HepG2 (cell line): ENCODE results near the gene SIRT7. TPM values are rescaled to one million over a fixed set of nuclear protein-coding genes. Genes with fewer than 3 reads are reported as not detected.

Source experiments
- FIP1L1 ChIP-seq: fragments of 200-400 bp; formaldehyde crosslinking; IDR thresholded peaks from 2 replicates; pipeline ENCODE4 v1.6.1; 2018; ENCODE audit warnings: low read depth, mild to moderate bottlenecking, low read length, moderate library complexity, borderline replicate concordance; ENCODE audit not compliant: insufficient read depth
- GZF1 ChIP-seq: sonication (generic); formaldehyde crosslinking; IDR thresholded peaks from 2 replicates; pipeline ENCODE4 v1.5.1; 2020; ENCODE audit warnings: mild to moderate bottlenecking, missing genetic modification reagents
- HNRNPH1 ChIP-seq: fragments of 200-400 bp; formaldehyde crosslinking; optimal IDR thresholded peaks from 2 replicates; pipeline ENCODE3; 2017; ENCODE audit warnings: mild to moderate bottlenecking, low read depth, low read length
- JARID2 ChIP-seq: sonication (generic); formaldehyde crosslinking; IDR thresholded peaks from 2 replicates; pipeline ENCODE4 v1.8.1; 2023; ENCODE audit warnings: missing genetic modification reagents, inconsistent platforms; ENCODE audit not compliant: insufficient replicate concordance
- KAT8 ChIP-seq: IDR thresholded peaks from 2 replicates; pipeline ENCODE4 v1.6.1; 2016; ENCODE audit warnings: missing genetic modification reagents, missing compliant biosample characterization
- MED13 ChIP-seq: sonication (generic); formaldehyde crosslinking; IDR thresholded peaks from 2 replicates; pipeline ENCODE4 v1.5.0; 2020; ENCODE audit warnings: missing genetic modification reagents
- NRL ChIP-seq: sonication (generic); formaldehyde crosslinking; IDR thresholded peaks from 2 replicates; pipeline ENCODE4 v1.5.0; 2020; ENCODE audit warnings: missing genetic modification reagents, mild to moderate bottlenecking, moderate library complexity, borderline replicate concordance
- PCBP1 ChIP-seq: fragments of 200-400 bp; formaldehyde crosslinking; IDR thresholded peaks from 2 replicates; pipeline ENCODE4 v1.6.1; 2017; ENCODE audit warnings: mild to moderate bottlenecking, low read depth, low read length, borderline replicate concordance
- POLR2G ChIP-seq: fragments of 200-400 bp; formaldehyde crosslinking; IDR thresholded peaks from 2 replicates; pipeline ENCODE4 v1.6.1; 2018; ENCODE audit warnings: mild to moderate bottlenecking, low read depth, low read length, moderate library complexity
- SP1 ChIP-seq, 2 experiments: fragments of 450-650 bp in 1 of 2; sonication (generic) in 1 of 2; formaldehyde crosslinking in 1 of 2; IDR thresholded peaks; 2 replicates each; pipeline versions ENCODE4 v1.4.0 to v1.6.1; 2016 to 2020; ENCODE audit warnings: missing genetic modification reagents in 1 of 2
- TAF15 ChIP-seq: fragments of 200-400 bp; formaldehyde crosslinking; IDR thresholded peaks from one replicate; pipeline ENCODE4 v1.6.1; 2018; ENCODE audit warnings: mild to moderate bottlenecking, low read depth, low read length; ENCODE audit not compliant: poor library complexity, severe bottlenecking
- TBX2 ChIP-seq: sonication (generic); formaldehyde crosslinking; IDR thresholded peaks from 2 replicates; pipeline ENCODE4 v1.5.0; 2020; ENCODE audit warnings: missing genetic modification reagents, mild to moderate bottlenecking, borderline replicate concordance
- TEAD3 ChIP-seq: optimal IDR thresholded peaks from 2 replicates; pipeline ENCODE3; 2016; ENCODE audit warnings: borderline replicate concordance
- ZFP36L1 ChIP-seq: sonication (generic); formaldehyde crosslinking; IDR thresholded peaks from 2 replicates; pipeline ENCODE4 v1.8.0; 2022; ENCODE audit warnings: mild to moderate bottlenecking, missing genetic modification reagents, moderate library complexity
- ZFP37 ChIP-seq: sonication (generic); formaldehyde crosslinking; IDR thresholded peaks from 2 replicates; pipeline ENCODE4 v1.4.0; 2020; ENCODE audit warnings: missing genetic modification reagents, borderline replicate concordance
- ZFY ChIP-seq: sonication (generic); formaldehyde crosslinking; IDR thresholded peaks from 2 replicates; pipeline ENCODE4 v1.4.0; 2020; ENCODE audit warnings: missing genetic modification reagents
- ZNF124 ChIP-seq: sonication (generic); formaldehyde crosslinking; IDR thresholded peaks from 2 replicates; pipeline ENCODE4 v1.4.0; 2020; ENCODE audit warnings: missing genetic modification reagents
- ZNF326 ChIP-seq: sonication (generic); formaldehyde crosslinking; IDR thresholded peaks from 2 replicates; pipeline ENCODE4 v1.4.0; 2020; ENCODE audit warnings: missing genetic modification reagents, borderline replicate concordance
- ZNF431 ChIP-seq: sonication (generic); formaldehyde crosslinking; IDR thresholded peaks from 2 replicates; pipeline ENCODE4 v1.9.0; 2022; ENCODE audit warnings: missing genetic modification reagents, low read depth, mild to moderate bottlenecking, borderline replicate concordance
- ZNF468 ChIP-seq: sonication (generic); formaldehyde crosslinking; IDR thresholded peaks from 2 replicates; pipeline ENCODE4 v1.8.0; 2022; ENCODE audit warnings: mild to moderate bottlenecking, moderate library complexity, missing genetic modification reagents
- ZNF530 ChIP-seq: sonication (generic); formaldehyde crosslinking; IDR thresholded peaks from 2 replicates; pipeline ENCODE4 v1.5.0; 2020; ENCODE audit warnings: low read depth, mild to moderate bottlenecking, missing genetic modification reagents
- ZNF703 ChIP-seq: sonication (generic); formaldehyde crosslinking; IDR thresholded peaks from 2 replicates; pipeline ENCODE4 v1.5.1; 2020; ENCODE audit warnings: missing genetic modification reagents, mild to moderate bottlenecking, moderate library complexity, borderline replicate concordance
- ZSCAN21 ChIP-seq: sonication (generic); formaldehyde crosslinking; IDR thresholded peaks from 2 replicates; pipeline ENCODE4 v1.8.0; 2022; ENCODE audit warnings: mild to moderate bottlenecking, missing genetic modification reagents, moderate library complexity, borderline replicate concordance
- polyA plus RNA-seq, 8 experiments: library from polyadenylated mRNA; depleted of rRNA in 3 of 8; stranded (reverse) in 7 of 8; unstranded in 1 of 8; fragments of >200 nt; fragmentation: Illumina TruSeq in 4 of 8; extraction: Trizol in 4 of 8; gene quantifications; 2 replicates each; pipeline versions ENCODE4 v1.2.1 to v1.2.3, GENCODE V29; 2011 to 2016; ENCODE audit warnings: low read depth in 4 of 8, missing spikeins in 1 of 8, mixed read lengths in 1 of 8; ENCODE audit not compliant: insufficient read depth in 1 of 8
- total RNA-seq, 5 experiments: library from RNA; depleted of rRNA; stranded (reverse); fragments of >200 nt; fragmentation: Illumina TruSeq; extraction: Trizol; gene quantifications; 2 replicates each; pipeline ENCODE4 v1.2.3, GENCODE V29; 2016; ENCODE audit warnings: low read depth in 1 of 5
- TF ChIP-seq, protein P1 (sequence below): sonication (generic); formaldehyde crosslinking; IDR thresholded peaks from 2 replicates; pipeline ENCODE4 v1.4.0; 2020; ENCODE audit warnings: missing genetic modification reagents
- TF ChIP-seq, protein P2 (sequence below): sonication (generic); formaldehyde crosslinking; IDR thresholded peaks from 2 replicates; pipeline ENCODE4 v1.4.0; 2020; ENCODE audit warnings: missing genetic modification reagents
- TF ChIP-seq, protein P3 (sequence below): sonication (generic); formaldehyde crosslinking; IDR thresholded peaks from 2 replicates; pipeline ENCODE4 v1.4.0; 2020; ENCODE audit warnings: missing genetic modification reagents

The SIRT7 gene
- total and polyA plus RNA-seq, 2 of the 13 experiments (the other 11 are each of a cell fraction or from before 2014, with no cell fraction given), result 8.3 to 24.8 TPM

DNA sequence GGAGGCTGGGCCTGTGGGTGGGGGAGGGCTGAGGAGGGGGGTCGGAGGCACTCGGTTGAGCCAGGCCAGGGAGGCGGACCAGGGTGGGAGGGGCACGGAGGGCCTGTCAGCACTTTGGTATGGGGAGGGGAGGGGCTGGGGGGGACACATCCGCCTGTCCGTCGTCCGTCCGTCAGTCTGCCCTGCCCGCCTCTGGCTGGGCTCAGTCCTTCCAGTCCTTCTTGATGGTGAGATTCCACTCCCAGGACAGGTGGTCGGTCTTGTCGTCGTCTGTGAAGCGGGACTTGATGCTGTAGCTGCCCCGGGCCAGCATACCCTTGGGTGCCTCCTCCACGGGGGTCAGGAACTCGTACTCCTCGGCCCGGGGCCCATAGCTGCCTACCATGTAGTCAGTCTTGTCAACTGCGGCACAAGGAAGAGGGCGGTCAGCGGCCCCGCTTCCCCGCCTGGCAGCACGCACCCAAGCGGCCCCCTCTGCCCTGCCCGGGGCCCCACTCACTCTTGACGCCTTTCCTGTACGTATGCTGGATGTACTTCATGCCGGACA lies 49.2 kb downstream of the SIRT7 start (continued):
- TF ChIP-seq ZFP36L1 (CRISPR knock-in tag), result peak; percentile 71; the same call in 1 of the 2 replicates
- no peak for TF ChIP-seq ZFP37 (CRISPR knock-in tag)
- 0 out of 2 replicates have a peak, but pooled peaks have one; percentile 34 for TF ChIP-seq ZNF703
- no peak for TF ChIP-seq GZF1 (CRISPR knock-in tag)
- TF ChIP-seq TBX2 (CRISPR knock-in tag), result 0 out of 2 replicates have a peak, but pooled peaks have one; percentile 6
- TF ChIP-seq ZNF468 (CRISPR knock-in tag), result 0 out of 2 replicates have a peak, but pooled peaks have one; percentile 80
- TF ChIP-seq TAF15, result no peak
- 0 out of 2 replicates have a peak, but pooled peaks have one; percentile 33 for TF ChIP-seq FIP1L1
- peak; percentile 86; the same call in 1 of the 2 replicates for TF ChIP-seq PCBP1
- peak; percentile 29 for TF ChIP-seq HNRNPH1
- no peak for TF ChIP-seq SP1 (IDR thresholded peaks at IDR 0.05)
- TF ChIP-seq SP1 (CRISPR knock-in tag; IDR thresholded peaks at IDR 0.05), result 0 out of 2 replicates have a peak, but pooled peaks have one; percentile 12
- TF ChIP-seq ZSCAN21 (CRISPR knock-in tag), result peak; percentile 18; the same call in 1 of the 2 replicates
- TF ChIP-seq MED13 (CRISPR knock-in tag), result peak; percentile 7; the same call in 1 of the 2 replicates
- peak; percentile 6 for TF ChIP-seq TEAD3
- TF ChIP-seq, protein P1, sequence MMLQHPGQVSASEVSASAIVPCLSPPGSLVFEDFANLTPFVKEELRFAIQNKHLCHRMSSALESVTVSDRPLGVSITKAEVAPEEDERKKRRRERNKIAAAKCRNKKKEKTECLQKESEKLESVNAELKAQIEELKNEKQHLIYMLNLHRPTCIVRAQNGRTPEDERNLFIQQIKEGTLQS (CRISPR knock-in tag), result 0 out of 2 replicates have a peak, but pooled peaks have one; percentile 7
- TF ChIP-seq ZNF124, result no peak
- TF ChIP-seq POLR2G, result peak; percentile 27; the same call in 1 of the 2 replicates
- no peak for TF ChIP-seq JARID2 (CRISPR knock-in tag)
- TF ChIP-seq, protein P2, sequence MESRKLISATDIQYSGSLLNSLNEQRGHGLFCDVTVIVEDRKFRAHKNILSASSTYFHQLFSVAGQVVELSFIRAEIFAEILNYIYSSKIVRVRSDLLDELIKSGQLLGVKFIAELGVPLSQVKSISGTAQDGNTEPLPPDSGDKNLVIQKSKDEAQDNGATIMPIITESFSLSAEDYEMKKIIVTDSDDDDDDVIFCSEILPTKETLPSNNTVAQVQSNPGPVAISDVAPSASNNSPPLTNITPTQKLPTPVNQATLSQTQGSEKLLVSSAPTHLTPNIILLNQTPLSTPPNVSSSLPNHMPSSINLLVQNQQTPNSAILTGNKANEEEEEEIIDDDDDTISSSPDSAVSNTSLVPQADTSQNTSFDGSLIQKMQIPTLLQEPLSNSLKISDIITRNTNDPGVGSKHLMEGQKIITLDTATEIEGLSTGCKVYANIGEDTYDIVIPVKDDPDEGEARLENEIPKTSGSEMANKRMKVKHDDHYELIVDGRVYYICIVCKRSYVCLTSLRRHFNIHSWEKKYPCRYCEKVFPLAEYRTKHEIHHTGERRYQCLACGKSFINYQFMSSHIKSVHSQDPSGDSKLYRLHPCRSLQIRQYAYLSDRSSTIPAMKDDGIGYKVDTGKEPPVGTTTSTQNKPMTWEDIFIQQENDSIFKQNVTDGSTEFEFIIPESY (CRISPR knock-in tag), result peak; percentile 95
- TF ChIP-seq KAT8 (CRISPR knock-in tag), result peak; percentile 4; the same call in 1 of the 2 replicates
- peak; percentile 54; the same call in 1 of the 2 replicates for TF ChIP-seq NRL (CRISPR knock-in tag)
- TF ChIP-seq ZNF326 (CRISPR knock-in tag), result peak; percentile 14; the same call in 1 of the 2 replicates
- TF ChIP-seq ZNF431, result 0 out of 2 replicates have a peak, but pooled peaks have one; percentile 22
- no peak for TF ChIP-seq ZFY (CRISPR knock-in tag)
- TF ChIP-seq, protein P3, sequence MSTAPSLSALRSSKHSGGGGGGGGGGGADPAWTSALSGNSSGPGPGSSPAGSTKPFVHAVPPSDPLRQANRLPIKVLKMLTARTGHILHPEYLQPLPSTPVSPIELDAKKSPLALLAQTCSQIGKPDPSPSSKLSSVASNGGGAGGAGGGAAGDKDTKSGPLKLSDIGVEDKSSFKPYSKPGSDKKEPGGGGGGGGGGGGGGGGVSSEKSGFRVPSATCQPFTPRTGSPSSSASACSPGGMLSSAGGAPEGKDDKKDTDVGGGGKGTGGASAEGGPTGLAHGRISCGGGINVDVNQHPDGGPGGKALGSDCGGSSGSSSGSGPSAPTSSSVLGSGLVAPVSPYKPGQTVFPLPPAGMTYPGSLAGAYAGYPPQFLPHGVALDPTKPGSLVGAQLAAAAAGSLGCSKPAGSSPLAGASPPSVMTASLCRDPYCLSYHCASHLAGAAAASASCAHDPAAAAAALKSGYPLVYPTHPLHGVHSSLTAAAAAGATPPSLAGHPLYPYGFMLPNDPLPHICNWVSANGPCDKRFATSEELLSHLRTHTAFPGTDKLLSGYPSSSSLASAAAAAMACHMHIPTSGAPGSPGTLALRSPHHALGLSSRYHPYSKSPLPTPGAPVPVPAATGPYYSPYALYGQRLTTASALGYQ, result no peak
- 0 out of 2 replicates have a peak, but pooled peaks have one; percentile 22 for TF ChIP-seq ZNF530
